Thyroid gland (tissue), 4 donors: ENCODE measurements around the gene KAZN.

Experiments used
- POLR2A ChIP-seq, 2 donors: fragments of 450-650 bp; IDR thresholded peaks; one replicate each; pipeline ENCODE4 v1.6.1; 2017; ENCODE audit warnings: antibody characterized with exemption in 2 of 2, mild to moderate bottlenecking in 2 of 2, moderate library complexity in 1 of 2
- TF ChIP-seq, protein P1 (sequence below), 6 experiments: fragments of 200-600 bp in 3 of 6; fragments of 450-650 bp in 3 of 6; sonication (generic) in 3 of 6; IDR thresholded peaks; one replicate each; pipeline ENCODE4 v1.5.1; 2016 to 2019; ENCODE audit warnings: antibody characterized with exemption in 6 of 6, mild to moderate bottlenecking in 2 of 6, inconsistent platforms in 1 of 6, moderate library complexity in 1 of 6

- TF ChIP-seq, protein P1, sequence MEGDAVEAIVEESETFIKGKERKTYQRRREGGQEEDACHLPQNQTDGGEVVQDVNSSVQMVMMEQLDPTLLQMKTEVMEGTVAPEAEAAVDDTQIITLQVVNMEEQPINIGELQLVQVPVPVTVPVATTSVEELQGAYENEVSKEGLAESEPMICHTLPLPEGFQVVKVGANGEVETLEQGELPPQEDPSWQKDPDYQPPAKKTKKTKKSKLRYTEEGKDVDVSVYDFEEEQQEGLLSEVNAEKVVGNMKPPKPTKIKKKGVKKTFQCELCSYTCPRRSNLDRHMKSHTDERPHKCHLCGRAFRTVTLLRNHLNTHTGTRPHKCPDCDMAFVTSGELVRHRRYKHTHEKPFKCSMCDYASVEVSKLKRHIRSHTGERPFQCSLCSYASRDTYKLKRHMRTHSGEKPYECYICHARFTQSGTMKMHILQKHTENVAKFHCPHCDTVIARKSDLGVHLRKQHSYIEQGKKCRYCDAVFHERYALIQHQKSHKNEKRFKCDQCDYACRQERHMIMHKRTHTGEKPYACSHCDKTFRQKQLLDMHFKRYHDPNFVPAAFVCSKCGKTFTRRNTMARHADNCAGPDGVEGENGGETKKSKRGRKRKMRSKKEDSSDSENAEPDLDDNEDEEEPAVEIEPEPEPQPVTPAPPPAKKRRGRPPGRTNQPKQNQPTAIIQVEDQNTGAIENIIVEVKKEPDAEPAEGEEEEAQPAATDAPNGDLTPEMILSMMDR (IDR thresholded peaks at IDR 0.05): no peak
- no peak for TF ChIP-seq POLR2A (IDR thresholded peaks at IDR 0.05)
Measured at GRCh38 chr1:14971221-14971620, 372.7 kb downstream of the KAZN start.
